GM12864 (cell line): Measurements from ENCODE around the gene ZNF286A.
A peak's percentile ranks its signal among the peaks of the same experiment; 100 is the strongest.
"Not testable (repeated sequence)": the region's sequence is repeated elsewhere in the genome, so short reads cannot be mapped to it uniquely, and the experiment has no call there.

Experiments used
- DNase-seq: peaks from one replicate; pipeline ENCODE4 v3.0.0-alpha.2; 2011; ENCODE audit warnings: low read depth
- H3K4me3 ChIP-seq: 2 replicates; pipeline ENCODE4 v1.5.1; 2011; ENCODE audit warnings: mild to moderate bottlenecking, low read depth, low read length, control low read depth
- TF ChIP-seq, protein P1 (sequence below): IDR thresholded peaks from 2 replicates; pipeline ENCODE4 v1.5.1; 2011; ENCODE audit warnings: low read depth, mild to moderate bottlenecking, moderate library complexity, low read length, control low read depth, inconsistent platforms; ENCODE audit errors: missing control alignments

ZNF286A gene

DNA sequence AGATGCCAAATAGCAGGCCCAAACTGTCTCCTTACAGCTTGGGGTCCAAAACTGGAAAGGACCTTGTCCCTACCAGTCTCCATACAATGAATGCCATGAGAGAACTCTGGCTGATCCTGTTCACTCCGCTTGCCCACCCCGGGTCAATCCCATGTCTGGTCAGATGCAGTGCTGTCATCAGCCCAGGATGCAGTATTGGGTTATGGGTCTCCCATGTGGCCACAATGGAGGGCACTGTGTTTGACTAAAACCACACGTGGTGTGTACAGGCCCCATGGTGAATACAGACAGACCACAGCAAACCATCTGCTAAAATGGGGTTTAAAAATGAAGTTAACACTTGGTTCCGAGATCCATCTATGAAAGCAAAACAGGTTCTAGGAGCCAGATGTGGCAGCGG, 35.9 kb upstream of the ZNF286A start:
- TF ChIP-seq, protein P1, sequence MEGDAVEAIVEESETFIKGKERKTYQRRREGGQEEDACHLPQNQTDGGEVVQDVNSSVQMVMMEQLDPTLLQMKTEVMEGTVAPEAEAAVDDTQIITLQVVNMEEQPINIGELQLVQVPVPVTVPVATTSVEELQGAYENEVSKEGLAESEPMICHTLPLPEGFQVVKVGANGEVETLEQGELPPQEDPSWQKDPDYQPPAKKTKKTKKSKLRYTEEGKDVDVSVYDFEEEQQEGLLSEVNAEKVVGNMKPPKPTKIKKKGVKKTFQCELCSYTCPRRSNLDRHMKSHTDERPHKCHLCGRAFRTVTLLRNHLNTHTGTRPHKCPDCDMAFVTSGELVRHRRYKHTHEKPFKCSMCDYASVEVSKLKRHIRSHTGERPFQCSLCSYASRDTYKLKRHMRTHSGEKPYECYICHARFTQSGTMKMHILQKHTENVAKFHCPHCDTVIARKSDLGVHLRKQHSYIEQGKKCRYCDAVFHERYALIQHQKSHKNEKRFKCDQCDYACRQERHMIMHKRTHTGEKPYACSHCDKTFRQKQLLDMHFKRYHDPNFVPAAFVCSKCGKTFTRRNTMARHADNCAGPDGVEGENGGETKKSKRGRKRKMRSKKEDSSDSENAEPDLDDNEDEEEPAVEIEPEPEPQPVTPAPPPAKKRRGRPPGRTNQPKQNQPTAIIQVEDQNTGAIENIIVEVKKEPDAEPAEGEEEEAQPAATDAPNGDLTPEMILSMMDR: no peak
- H3K4me3 ChIP-seq: no peak overlapping the region
- no peak for DNase-seq

DNA sequence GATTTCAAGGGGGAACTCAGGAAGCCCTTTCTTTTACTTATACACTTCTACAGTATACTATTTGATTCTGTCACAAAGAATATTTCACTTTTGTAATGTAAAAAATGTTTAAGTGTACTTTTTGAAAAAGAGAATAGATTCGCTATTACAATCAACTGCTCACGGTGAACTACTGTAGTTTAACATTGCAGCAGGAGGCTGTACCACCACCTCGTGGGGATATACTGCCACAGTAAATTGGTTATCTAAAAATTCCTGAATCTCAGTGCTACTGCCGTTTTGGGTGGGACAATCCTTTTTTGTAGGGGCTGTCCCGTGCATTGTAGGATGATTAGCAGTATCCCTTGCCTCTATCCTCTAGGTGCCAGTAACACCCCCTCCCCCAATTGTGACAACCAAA, 30.0 kb upstream of the ZNF286A start:
- not testable (repeated sequence) for H3K4me3 ChIP-seq, DNase-seq

DNA sequence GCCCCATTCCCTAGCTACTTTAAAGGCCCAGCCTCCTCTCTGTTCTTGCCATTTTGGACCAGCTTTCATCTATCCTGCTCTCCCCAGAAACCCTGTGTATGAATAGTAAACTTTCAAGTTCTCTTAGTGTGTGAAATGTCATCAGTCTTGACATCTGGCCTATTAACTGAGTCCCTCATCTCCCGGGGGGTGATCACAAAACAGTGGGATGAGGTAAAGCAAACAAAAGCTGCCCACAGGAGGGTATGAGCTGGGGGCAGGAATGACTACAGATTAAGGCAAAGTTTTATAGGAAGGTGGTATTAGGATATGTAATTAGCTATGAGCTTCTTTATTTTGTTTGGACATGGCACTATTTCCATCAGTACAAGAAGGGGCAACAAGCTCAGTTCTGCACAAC, 24.9 kb upstream of the ZNF286A start:
- not testable (repeated sequence) for H3K4me3 ChIP-seq, DNase-seq

DNA sequence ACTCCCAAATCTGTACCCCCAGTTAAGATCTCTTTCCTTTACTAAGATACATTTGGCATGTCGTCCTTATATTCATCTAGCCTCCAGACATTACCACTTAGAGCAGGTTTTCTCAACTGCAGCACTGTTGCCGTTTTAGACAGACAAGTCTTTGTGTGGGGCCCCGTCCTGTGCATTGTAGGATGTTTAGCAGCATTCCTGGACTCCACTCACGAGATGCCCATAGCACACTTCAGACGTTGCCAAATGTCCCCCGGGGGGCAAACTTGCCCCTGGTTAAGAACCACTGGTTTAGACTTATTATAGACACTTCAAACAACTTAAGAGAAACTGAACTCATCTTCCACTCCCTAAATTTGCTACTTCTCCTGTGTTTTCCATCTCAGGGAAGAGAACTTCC, 23.6 kb upstream of the ZNF286A start:
- not testable (repeated sequence) for DNase-seq, H3K4me3 ChIP-seq

DNA sequence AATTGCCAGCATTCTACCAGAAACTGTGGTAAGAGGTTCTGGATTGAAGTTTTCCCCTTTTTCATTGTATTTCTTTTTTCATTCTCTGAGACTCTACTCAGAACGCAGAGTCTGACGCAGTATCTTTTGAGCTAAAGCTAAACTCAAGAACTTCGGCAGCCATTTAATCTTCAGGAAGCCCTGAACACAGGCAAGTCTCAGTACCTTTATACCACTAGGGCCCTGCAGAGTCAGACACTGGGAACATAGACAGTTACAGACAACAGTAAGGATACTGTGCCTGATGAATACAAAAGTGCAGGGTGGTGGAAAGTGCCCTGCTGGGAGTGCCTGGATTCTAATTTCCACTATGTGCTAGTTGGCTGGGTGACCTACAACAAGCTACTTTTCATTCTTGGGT, 16.4 kb upstream of the ZNF286A start:
- H3K4me3 ChIP-seq: peak overlapping the region; percentile 58; the same call in 1 of the 2 replicates
- DNase-seq: not testable (repeated sequence)

DNA sequence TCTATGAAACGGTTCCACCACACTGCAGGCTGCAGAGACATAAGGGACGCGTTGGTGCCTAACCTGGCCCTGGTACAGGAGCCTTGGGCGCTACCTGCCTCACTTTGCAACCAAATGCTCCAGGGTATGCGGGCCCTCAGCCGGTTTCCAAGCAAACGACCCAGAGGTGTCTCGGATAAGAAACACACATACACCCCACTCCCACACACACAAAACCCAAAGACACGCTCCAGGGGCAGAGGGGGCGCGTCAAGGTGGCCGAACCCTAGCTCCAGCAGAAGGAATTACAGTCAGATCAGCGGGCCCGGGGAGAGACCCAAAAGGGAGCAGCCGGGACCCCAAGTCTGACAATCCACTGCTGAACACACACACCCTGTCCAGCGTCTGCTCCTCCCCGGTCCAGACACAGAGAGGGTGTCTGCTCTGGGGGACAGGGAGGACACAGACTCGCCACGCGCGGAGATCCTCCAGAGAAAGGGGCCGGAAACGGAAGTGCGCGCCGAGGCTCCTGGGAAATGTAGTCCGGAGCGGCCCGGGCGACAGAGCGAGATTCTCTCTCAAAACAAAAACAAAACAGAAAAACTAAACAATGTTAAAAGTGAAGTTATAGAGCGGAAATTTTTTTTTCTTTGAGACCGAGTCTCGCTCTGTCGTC, 15.6 kb upstream of the ZNF286A start, which contains the start of gene TRIM16:
Gene TRIM16 (minus strand): TSS at position 488 of the 655 bp plus-strand sequence. CDS start 32,702 bp downstream, outside the sequence.
- peak within 1 kb of the TSS; percentile 58 for H3K4me3 ChIP-seq
- DNase-seq: not testable (repeated sequence)

DNA sequence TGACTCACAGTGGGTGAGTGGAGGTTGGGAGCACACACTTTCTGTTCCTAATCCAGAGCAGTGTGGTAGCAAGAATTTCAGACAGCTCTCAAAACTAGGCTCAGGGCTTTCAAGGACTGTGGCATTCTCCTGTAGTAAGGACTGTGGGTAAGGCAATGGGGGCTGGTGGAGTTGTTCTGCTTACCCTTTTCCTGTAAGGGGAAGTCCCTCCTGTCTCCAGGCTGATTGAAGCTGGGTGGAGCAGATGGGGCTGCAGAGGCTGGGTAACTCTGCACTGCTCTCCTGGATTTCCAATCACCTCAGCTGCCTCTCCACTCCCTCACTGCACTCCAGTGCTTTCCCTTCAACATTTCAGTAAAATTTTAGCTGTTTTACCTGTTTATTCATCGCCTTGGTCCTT, 12.1 kb upstream of the ZNF286A start:
- H3K4me3 ChIP-seq, DNase-seq: not testable (repeated sequence)

DNA sequence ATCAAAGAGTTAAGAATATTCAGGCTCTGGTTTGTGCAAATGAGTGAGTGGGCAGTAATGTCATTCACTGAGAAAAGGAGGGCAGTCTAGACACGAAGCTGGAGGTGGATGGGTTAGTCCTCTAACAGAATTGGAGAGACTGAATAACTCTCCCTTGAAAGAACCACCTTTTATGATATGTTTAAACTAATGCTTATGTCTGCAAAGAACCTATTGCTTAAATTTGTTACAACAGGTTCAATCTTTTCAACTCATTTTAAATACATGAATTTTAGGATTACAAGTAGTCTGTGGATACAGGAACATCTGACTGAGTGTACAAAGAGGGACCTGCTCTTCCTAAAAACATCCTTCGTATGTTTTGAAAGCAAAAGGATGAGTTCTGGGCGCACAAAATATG, 585 bp upstream of the ZNF286A start:
- H3K4me3 ChIP-seq: peak overlapping the region; percentile 56
- not testable (repeated sequence) for DNase-seq

DNA sequence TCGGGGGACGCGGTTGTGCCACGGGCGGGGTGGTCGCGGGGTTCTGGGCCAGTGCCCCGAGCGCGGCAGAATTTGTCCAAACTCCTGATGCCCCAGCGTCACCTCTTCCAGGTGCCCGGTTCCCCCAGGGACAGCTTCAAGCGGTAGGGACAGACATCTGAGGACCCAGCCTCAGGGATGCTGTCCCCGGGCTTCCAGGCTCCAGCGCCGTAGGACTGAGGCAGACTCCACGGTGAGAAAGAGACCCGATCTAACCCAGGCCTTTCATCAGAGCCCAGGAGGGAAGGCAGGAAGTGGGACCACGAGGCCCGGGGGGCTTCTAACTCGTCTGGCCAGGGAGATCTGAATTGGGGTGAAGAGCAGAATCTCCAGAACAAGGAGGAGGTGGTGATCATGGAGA, 385 bp downstream of the ZNF286A start:
- H3K4me3 ChIP-seq: peak overlapping the region; percentile 56
- DNase-seq: not testable (repeated sequence)

DNA sequence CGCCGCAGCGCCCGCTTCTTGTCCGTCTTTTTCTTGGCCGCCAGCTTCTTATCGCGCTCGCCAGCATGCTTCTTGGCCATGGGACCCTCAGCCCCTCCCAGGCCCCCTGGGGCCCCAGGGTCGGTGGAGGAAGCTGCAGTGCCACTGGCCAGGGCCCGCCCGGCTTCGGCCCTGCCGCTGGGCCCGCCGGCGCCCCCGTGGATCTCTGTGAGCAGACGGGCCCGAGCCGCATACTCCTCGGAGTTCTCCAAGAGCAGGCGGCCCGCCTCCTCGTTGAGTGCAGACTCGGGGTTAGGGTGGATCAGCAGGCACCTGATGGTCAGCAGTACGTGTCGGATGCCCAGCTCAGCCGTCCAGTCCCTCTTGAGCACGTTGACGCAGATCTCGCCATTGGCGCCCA, 4.7 kb downstream of the ZNF286A start:
- DNase-seq, H3K4me3 ChIP-seq: not testable (repeated sequence)

DNA sequence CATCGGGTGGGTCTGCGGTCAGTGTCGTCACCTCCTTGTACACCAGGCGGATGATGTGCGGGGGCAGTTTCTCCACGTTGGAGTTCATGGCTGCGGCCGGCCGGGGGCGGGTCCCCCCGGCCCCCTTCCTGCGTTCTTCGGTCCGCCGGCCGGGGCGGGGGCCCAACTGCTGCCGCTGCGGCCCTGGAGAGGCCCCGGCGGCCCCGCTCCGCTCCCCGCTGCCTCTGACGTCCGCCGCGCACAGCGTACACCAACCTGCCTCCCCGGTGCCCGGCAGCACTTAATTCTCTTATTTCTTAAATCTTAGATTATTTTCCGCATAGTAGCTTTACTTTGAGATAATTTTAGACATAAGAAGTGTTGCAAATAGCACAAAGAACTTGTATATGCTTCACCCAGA, 5.3 kb downstream of the ZNF286A start:
- not testable (repeated sequence) for H3K4me3 ChIP-seq, DNase-seq

DNA sequence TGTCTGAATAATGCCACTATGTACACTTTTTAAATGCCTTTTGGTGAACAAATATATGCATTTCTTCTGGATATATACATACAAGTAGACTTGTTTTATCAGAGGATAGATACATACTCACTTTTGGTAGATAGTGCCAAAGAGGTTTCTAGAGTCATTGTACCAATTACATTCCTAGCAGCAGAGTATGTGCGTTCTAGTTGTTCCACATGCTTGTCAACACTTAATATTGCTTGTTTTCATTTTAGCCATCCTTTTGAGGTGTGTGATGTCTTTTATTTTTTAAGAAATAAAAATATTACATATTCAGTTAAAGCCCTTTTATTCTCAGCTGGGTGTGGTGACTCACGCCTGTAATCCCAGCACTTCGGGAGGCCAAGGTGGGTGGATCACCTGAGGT, 9.3 kb downstream of the ZNF286A start:
- not testable (repeated sequence) for DNase-seq, H3K4me3 ChIP-seq

DNA sequence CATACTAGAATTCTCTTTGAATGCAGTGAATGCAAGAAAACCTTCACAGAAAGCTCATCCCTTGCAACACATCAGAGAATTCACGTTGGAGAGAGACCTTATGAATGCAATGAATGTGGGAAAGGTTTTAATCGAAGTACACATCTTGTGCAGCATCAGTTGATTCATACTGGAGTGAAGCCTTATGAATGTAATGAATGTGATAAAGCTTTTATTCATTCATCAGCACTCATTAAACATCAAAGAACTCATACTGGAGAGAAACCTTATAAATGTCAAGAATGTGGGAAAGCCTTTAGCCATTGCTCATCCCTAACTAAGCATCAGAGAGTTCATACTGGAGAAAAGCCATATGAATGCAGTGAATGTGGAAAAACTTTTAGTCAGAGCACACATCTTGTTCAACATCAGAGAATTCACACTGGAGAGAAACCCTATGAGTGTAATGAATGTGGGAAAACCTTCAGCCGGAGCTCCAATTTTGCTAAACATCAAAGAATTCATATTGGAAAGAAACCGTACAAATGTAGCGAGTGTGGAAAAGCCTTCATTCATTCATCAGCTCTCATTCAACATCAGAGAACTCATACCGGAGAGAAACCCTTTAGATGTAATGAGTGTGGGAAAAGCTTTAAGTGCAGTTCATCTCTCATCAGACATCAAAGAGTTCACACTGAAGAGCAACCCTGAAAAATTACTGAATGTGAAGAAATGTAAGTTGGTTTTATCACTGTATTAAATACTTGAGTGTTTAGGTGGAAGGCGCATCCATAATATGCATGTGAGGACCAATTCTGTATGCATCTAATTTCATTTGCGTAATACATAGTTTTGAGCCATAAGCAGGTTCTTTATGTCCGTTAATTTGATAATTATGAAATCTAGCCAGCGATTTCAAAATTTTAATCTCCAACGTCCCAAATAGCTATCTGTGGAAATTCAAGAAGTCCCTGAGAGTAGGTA, 17.3 kb downstream of the ZNF286A start:
- DNase-seq, H3K4me3 ChIP-seq: not testable (repeated sequence)

DNA sequence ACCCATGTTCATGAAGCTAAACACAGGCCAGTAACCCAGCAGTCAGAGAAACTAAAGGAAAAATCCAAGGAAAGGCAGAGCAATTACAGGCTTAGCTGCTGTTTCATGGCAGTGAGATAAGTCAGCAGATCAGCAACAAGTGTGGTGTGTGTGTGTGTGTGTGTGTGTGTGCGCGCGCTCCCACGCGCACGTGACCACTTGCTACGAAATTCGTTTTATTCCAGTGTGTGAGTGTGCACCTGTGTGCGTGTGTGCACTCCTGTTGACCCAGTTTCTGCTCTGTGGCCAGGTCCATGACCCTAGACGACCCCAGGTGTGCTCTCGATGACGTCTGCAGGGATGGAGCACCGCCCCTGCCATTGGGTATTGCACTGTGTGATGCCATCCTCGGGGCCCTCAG, 31.0 kb downstream of the ZNF286A start:
- H3K4me3 ChIP-seq, DNase-seq: not testable (repeated sequence)

DNA sequence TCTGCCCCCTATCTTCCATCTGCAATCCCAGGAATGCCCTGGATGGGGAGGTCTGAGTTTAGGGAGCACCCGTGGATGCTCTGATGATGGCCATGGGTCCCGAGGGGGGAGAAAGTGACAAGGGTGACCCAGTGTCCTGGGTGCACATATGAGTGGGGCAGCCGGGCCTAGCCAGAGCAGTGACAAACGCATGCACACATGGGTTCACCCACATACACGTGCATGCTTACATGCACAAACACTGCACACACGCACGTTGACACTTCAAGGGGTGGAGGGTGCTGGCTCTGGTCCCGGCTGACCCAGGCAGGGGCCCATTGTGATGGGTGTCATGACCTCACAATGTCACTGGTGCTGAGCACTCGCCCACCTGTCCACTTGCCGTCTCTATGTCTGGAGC, 32.3 kb downstream of the ZNF286A start, which contains the start of gene TBC1D26:
Gene TBC1D26 (plus strand): TSS at position 384 of the 400 bp plus-strand sequence. CDS start 3,066 bp downstream, outside the sequence.
- H3K4me3 ChIP-seq, DNase-seq: not testable (repeated sequence)

DNA sequence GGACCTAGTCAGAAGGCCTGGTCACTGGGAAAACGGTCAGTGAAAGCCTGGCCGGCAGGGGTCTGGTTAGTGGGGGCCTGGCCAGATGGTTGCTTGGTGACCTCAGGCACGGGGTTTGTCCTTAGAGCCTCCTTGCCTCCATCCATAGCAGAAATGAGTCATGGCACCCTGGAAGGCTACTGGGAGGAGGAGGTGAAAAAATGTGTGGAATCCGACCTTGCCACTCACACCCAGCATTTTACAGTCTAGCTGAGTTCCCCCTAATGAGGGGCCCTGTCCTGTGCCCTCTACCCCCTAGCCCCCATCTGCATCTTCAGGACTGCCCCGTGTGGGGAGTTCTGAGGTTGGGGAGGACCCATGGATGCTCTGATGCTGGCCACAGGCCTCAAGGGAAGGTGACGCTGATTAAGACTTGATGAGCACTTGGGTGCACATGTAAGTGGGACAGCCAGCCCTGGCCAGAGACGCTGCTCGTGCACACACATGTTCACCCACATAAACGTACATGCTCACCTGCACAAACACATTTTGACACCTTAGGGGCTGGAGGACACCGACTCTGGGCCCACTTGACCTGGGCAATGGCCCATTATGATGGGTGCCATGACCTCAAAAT, 33.7 kb downstream of the ZNF286A start:
- H3K4me3 ChIP-seq, DNase-seq: not testable (repeated sequence)

DNA sequence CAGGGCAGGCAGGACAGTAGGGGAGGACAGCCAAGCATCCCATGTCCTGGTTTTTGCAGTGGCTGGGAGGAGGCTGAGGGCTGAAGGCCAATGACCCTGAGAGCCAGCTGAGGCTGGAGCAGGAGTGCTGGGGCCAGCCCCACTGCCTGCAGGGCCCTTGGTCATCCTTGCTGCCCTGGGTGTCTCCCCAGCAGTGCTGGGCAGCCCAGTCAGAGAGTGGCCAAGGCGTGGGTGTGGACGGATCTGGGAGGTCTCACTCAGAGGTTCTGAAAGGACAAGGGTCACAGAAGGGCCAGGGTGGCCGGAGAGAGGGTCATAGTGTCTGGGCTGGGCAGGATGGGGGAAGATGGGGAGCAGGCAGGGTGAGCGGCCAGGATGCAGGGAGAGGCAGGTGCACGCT, 37.0 kb downstream of the ZNF286A start:
- H3K4me3 ChIP-seq, DNase-seq: not testable (repeated sequence)
